GM12878 (cell line): ENCODE results near the gene GPN1.

ENCODE experiments used
- ATF3 ChIP-seq: IDR thresholded peaks from 2 replicates; pipeline ENCODE4 v1.6.1; 2011; ENCODE audit warnings: low read depth, mild to moderate bottlenecking, low read length, moderate library complexity, borderline replicate concordance; ENCODE audit errors: extremely low read depth
- CHD2 ChIP-seq: IDR thresholded peaks from 2 replicates; pipeline ENCODE4 v1.6.1; 2011; ENCODE audit warnings: low read depth, low read length, improper control_type of control experiment, borderline replicate concordance
- CTCF ChIP-seq, 3 experiments: IDR thresholded peaks in 2 of 3; conservative IDR thresholded peaks in 1 of 3; 2 replicates each; pipeline ENCODE4 v1.5.1; 2011; ENCODE audit warnings: low read depth in 3 of 3, low read length in 3 of 3, mild to moderate bottlenecking in 3 of 3, control low read depth in 2 of 3, moderate library complexity in 2 of 3, inconsistent platforms in 1 of 3, mixed read lengths in 1 of 3; ENCODE audit not compliant: control insufficient read depth in 2 of 3, insufficient read depth in 1 of 3; ENCODE audit errors: extremely low read depth in 1 of 3
- EZH2 ChIP-seq: IDR thresholded peaks from 2 replicates; pipeline ENCODE4 v1.6.1; 2012; ENCODE audit warnings: low read depth, mild to moderate bottlenecking, control low read depth, inconsistent platforms, low read length, borderline replicate concordance; ENCODE audit not compliant: control insufficient read depth
- KAT2A ChIP-seq: conservative IDR thresholded peaks from 2 replicates; pipeline ENCODE4 v1.6.1; 2011; ENCODE audit warnings: low read depth, low read length; ENCODE audit not compliant: control insufficient read depth
- NR2F1 ChIP-seq: fragments of 450-650 bp; conservative IDR thresholded peaks from 2 replicates; pipeline ENCODE4 v1.6.1; 2017; ENCODE audit warnings: mild to moderate bottlenecking
- RAD21 ChIP-seq: IDR thresholded peaks from 2 replicates; pipeline ENCODE4 v1.6.1; 2011; ENCODE audit warnings: mild to moderate bottlenecking, low read depth, low read length, moderate library complexity; ENCODE audit not compliant: insufficient read depth
- SP1 ChIP-seq: IDR thresholded peaks from one replicate; pipeline ENCODE4 v1.6.1; 2011; ENCODE audit warnings: low read depth, low read length
- USF2 ChIP-seq: IDR thresholded peaks from 2 replicates; pipeline ENCODE4 v1.6.1; 2011; ENCODE audit warnings: low read depth, low read length, improper control_type of control experiment, borderline replicate concordance
- WRNIP1 ChIP-seq: IDR thresholded peaks from 2 replicates; pipeline ENCODE4 v1.6.1; 2011; ENCODE audit warnings: low read depth, low read length, improper control_type of control experiment, borderline replicate concordance

- TF ChIP-seq ATF3, result no peak
- TF ChIP-seq NR2F1, result no peak
- no peak for TF ChIP-seq RAD21
- no peak for TF ChIP-seq SP1
- TF ChIP-seq CTCF (IDR thresholded peaks at IDR 0.05 in 2 of 3, conservative IDR thresholded peaks at IDR 0.05 in 1 of 3; ENCODE audit: control insufficient read depth in 2 of 3, extremely low read depth in 1 of 3, insufficient read depth in 1 of 3, low read depth in 3 of 3, low read length in 3 of 3), result no peak
- no peak for TF ChIP-seq EZH2
- no peak for TF ChIP-seq USF2
- no peak for TF ChIP-seq CHD2
- TF ChIP-seq WRNIP1, result no peak
- no peak for TF ChIP-seq KAT2A
These were observed 22.2 kb upstream of the GPN1 start for GRCh38 chr2:27606611-27607010.
